Left ventricle myocardium inferior (tissue), 1 donor: Measurements from ENCODE around the gene PTPN3. TPM values are rescaled to one million over a fixed set of nuclear protein-coding genes. Genes with fewer than 3 reads are reported as not detected.

Experiments used
- DNase-seq: peaks from one replicate; pipeline ENCODE4 v3.0.0-alpha.2; 2020
- H3K27ac ChIP-seq: fragments of 200-600 bp; replicated peaks from 2 replicates; pipeline ENCODE4 v1.8.0; 2021
- H3K27me3 ChIP-seq: fragments of 200-600 bp; 2 replicates; pipeline ENCODE4 v1.8.0; 2021; ENCODE audit warnings: low read depth
- H3K36me3 ChIP-seq: fragments of 200-600 bp; 2 replicates; pipeline ENCODE4 v1.8.0; 2021
- H3K4me1 ChIP-seq: fragments of 200-600 bp; 2 replicates; pipeline ENCODE4 v1.8.0; 2021
- H3K4me3 ChIP-seq: fragments of 200-600 bp; 2 replicates; pipeline ENCODE4 v1.8.0; 2021; ENCODE audit warnings: mild to moderate bottlenecking, moderate library complexity
- H3K9me3 ChIP-seq: fragments of 200-600 bp; replicated peaks from 2 replicates; pipeline ENCODE4 v1.8.0; 2021
- intact Hi-C: fragments of 100-400 bp; cut with micrococcal nuclease; formaldehyde crosslinking; loops from one replicate; pipeline ENCODE4 v1.11.0; 2022
- total RNA-seq: library from RNA; stranded (reverse); fragmentation: NEBNext Ultra II Directional; extraction: Animal tissue kit (Norgen Biotek cat#: 25700); gene quantifications from one replicate; pipeline ENCODE4 v1.2.1, GENCODE V29; 2021
- TF ChIP-seq, protein P1 (sequence below): fragments of 200-600 bp; IDR thresholded peaks from 2 replicates; pipeline ENCODE4 v1.8.0; 2021; ENCODE audit warnings: antibody characterized with exemption, mild to moderate bottlenecking, borderline replicate concordance
- donor health status: DM: no; HTN: yes; CAD: no; lungs with severe emphysema.

Gene PTPN3
- total RNA-seq, 1 donor from 2014 or later = 27.4 TPM

DNA sequence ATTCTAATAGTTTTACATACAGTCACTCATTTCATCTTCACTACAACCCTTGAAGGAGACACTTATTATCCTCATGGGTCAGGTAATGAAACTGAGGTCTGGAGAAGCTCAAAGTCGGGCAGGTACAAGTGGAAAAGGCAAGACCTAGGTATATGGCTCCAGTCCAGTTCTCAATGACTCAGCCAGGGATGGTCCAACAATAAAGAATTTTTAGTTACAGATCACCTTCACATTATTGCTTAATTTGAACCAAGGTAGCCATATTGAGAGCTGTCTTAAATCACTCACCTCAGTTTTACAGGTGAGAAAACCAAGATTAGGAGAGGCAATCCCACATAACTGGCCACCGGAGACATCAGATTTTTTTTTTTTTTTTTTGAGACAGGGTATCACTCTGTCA is 55.4 kb downstream of the PTPN3 start:
- no peak overlapping the region for H3K4me3 ChIP-seq
- no peak for DNase-seq
- TF ChIP-seq, protein P1, sequence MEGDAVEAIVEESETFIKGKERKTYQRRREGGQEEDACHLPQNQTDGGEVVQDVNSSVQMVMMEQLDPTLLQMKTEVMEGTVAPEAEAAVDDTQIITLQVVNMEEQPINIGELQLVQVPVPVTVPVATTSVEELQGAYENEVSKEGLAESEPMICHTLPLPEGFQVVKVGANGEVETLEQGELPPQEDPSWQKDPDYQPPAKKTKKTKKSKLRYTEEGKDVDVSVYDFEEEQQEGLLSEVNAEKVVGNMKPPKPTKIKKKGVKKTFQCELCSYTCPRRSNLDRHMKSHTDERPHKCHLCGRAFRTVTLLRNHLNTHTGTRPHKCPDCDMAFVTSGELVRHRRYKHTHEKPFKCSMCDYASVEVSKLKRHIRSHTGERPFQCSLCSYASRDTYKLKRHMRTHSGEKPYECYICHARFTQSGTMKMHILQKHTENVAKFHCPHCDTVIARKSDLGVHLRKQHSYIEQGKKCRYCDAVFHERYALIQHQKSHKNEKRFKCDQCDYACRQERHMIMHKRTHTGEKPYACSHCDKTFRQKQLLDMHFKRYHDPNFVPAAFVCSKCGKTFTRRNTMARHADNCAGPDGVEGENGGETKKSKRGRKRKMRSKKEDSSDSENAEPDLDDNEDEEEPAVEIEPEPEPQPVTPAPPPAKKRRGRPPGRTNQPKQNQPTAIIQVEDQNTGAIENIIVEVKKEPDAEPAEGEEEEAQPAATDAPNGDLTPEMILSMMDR = no peak
- peaks cover 21% of the 10 kb centered on the region for H3K4me1 ChIP-seq
- H3K27me3 ChIP-seq = peaks cover 5% of the 10 kb centered on the region
- intact Hi-C loops = loop anchor here (10.0 kb wide), 1 partner anchor 82 kb away; no protein-coding TSS in a partner anchor
- no peaks in the 10 kb centered on the region for H3K36me3 ChIP-seq
- H3K9me3 ChIP-seq = no peaks in the 10 kb centered on the region
- no peak overlapping the region for H3K27ac ChIP-seq

DNA sequence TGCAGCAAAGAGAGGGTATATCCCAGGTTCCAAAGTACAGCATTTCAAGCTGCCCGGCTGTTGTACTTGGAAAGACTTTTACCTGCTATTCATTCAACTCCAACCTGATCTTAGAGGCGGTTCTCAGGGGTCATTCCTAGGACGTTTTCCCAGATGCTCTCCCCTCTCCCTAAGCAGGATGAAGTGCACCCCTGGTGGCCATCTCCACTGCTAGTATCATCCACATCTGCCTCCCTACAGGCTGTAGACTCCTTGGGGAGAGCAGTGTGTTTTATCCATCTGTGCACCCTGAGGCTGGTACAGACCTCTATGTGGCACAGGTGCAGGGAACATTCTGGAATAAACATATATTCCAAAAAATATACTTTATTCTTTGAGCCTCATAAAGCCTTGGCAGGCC is 56.8 kb downstream of the PTPN3 start:
- Histone ChIP-seq H3K4me1 (peaks cover 33% of the 10 kb centered on the region), H3K36me3 (no peaks in the 10 kb centered on the region), H3K27ac (no peak overlapping the region), H3K4me3 (no peak overlapping the region), H3K27me3 (peaks cover 5% of the 10 kb centered on the region), H3K9me3 (no peaks in the 10 kb centered on the region)
- intact Hi-C loops = loop anchor here (10.0 kb wide), 1 partner anchor 84 kb away; no protein-coding TSS in a partner anchor
- TF ChIP-seq, protein P1 = no peak
- DNase-seq = no peak

DNA sequence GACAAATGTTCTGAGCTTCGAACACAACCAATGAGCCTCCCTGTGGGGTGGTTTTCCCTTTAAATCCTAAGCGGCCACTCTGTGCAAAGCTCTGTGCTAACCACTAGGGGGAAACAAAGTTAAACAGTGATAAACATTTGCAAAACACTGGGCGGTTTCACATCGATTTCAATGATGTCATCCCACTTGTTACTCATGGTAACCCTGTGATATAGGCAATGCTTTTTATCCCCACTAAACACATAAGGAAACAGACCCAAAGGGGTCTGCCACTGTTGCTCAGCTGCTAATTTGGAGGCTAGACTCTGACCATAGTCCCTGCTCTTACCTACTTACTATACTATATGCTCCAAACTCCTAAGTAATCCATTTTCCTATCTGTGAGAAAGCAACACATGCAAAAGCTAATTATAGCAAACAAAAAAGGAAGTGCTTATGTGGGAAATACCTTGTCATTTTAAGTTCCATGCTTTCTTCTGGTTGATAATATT is 57.3 kb downstream of the PTPN3 start:
- TF ChIP-seq, protein P1 = peak; percentile 79
- Histone ChIP-seq H3K27me3 (peaks cover under 1% of the 10 kb centered on the region), H3K4me1 (peaks cover 34% of the 10 kb centered on the region), H3K27ac (no peak overlapping the region), H3K9me3 (no peaks in the 10 kb centered on the region), H3K36me3 (no peaks in the 10 kb centered on the region), H3K4me3 (no peak overlapping the region)
- DNase-seq = no peak
- intact Hi-C loops = loop anchor here (10.0 kb wide), 1 partner anchor 84 kb away; no protein-coding TSS in a partner anchor

DNA sequence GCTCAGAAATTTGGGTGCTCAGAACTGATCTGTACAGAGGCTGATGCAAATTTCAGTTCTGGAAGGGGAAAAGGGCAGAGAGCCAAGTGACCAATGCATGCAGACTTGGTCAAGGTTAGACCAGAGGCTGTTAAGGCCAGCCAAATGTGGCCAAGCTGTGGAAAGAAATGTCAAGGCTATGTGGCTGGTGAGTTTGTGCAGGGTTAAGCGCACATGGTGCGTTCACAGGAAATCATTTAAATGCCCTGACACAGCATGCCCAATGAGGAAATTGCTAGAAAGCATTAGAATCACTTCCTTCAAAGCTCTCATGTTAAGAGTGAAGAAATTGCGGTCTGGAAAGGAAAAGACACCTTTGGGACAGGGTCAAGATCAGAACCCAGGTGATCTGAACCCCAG is 58.0 kb downstream of the PTPN3 start:
- Histone ChIP-seq H3K27ac (no peak overlapping the region), H3K4me1 (peaks cover 34% of the 10 kb centered on the region), H3K27me3 (no peaks in the 10 kb centered on the region), H3K4me3 (no peak overlapping the region), H3K9me3 (no peaks in the 10 kb centered on the region), H3K36me3 (no peaks in the 10 kb centered on the region)
- TF ChIP-seq, protein P1 = no peak
- intact Hi-C loops = loop anchor here (10.0 kb wide), 1 partner anchor 85 kb away; no protein-coding TSS in a partner anchor
- no peak for DNase-seq

DNA sequence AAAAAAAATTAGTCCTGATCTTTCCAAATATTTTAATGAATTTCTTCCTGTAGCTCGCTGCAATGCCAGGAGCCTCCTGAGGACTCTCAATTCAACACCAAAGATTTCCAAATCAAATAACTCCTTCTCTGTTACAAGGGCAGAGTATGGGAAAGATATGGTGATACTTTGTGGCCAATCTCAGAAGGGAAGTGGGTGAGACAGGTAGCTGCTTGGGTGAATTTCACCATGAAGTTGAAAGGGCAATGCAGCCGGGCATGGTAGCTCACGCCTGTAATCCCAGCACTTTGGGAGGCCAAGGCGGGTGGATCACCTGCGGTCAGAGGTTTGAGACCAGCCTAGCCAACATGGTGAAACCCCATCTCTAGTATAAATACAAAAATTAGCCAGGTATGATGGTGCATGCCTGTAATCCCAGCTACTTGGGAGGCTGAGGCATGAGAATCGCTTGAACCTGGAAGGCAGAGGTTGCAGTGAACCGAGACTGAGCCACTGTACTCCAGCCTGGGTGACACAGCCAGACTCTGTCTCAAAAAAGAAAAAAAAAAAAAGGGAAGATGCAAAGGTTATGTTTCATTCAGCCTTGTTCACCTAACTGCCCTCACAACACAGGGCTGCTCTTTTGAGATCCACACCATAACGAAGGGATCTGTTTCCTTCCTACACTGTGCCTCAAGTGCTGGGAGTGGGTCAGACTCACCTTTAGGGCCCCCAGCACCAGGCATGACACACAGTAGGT is 58.6 kb downstream of the PTPN3 start:
- intact Hi-C loops = loop anchor here (10.0 kb wide), 1 partner anchor 85 kb away; no protein-coding TSS in a partner anchor
- no peak for DNase-seq

More for the DNA sequence above, 58.6 kb downstream of the PTPN3 start:
- Histone ChIP-seq H3K4me3 (no peak overlapping the region), H3K27ac (no peak overlapping the region), H3K4me1 (peaks cover 34% of the 10 kb centered on the region), H3K36me3 (no peaks in the 10 kb centered on the region), H3K9me3 (no peaks in the 10 kb centered on the region), H3K27me3 (no peaks in the 10 kb centered on the region)
- TF ChIP-seq, protein P1 = no peak
